ENCODE measurements around the gene NCEH1.
"Not testable (repeated sequence)": the region's sequence is repeated elsewhere in the genome, so short reads cannot be mapped to it uniquely, and the experiment has no call there.

DNA sequence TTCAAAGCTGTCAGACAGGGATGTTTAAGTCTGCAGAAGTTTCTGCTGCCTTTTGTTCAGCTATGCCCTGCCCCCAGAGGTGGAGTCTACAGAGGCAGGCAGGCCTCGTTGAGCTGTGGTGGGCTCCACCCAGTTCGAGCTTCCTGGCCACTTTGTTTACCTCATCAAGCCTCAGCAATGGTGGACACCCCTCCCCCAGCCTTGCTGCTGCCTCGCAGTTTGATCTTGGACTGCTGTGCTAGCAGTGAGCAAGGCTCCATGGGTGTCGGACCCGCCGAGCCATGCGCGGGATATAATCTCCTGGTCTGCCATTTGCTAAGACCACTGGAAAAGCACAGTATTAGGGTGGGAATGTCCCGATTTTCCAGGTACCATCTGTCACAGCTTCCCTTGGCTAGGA is 45.4 kb downstream of the NCEH1 start:
- not testable (repeated sequence) for TF ChIP-seq CTCF, POLR2A (IDR thresholded peaks at IDR 0.05)

All from thyroid gland (tissue), 4 donors.